ENCODE measurements around the gene AHI1. TPM values are rescaled to one million over a fixed set of nuclear protein-coding genes. Genes with fewer than 3 reads are reported as not detected.

AHI1 gene
- total RNA-seq: 22.3 and 38.3 TPM in 2 replicates

DNA sequence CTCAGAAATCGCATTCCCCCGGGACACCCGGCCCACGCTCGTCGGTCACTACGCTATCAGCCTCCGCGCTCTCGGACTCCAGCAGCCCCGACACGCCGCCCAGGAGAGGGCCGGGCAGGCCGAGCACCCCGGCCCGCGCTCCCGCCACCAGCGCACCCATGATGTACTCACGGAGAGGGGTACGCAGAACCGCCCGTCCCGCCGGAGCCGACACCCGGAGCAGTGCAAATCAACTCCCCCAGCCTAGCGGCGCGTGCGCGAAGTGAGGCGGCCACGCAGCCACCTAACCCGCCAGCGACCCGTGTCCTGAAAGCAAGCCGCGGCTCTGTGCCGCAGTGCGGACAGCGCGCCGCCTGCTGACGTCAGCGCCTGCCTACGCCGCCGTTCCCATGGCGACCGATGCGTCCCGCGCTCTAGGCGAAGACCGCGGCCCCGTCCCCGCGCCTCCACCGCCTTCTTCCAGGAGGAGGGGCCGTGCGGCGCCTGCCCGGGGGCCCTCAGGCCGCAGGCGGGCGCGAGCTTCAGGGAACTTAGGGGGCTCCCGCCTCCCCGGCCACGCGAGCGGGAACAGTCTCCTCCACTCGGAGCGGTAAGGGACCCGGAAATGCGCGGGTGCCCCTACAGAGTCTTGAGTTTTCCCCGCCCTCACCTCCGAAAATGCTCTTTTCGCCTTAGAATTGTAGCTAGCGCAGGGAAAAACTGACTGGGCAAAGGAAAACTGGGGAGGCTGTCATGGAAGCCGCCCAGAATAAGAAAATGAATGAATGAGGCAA is at the start of gene AHI1:
AHI1 (minus strand) TSS at position 329 of the 773 bp plus-strand sequence. CDS start 5,503 bp downstream, outside the sequence.

Small RNA genes within 50 kb of the gene (small RNA-seq; reads per million reads assigned to genes)
- not detected for gene MIR548A2
- gene RF00019: not detected

Data from hair follicle dermal papilla cell (primary cell).